GM18861 (cell line): Measurements from ENCODE around the gene C1QTNF9B.
"Not testable (repeated sequence)": the region's sequence is repeated elsewhere in the genome, so short reads cannot be mapped to it uniquely, and the experiment has no call there.

Experiments used
- ATAC-seq: cut with Tn5 transposase; IDR thresholded peaks from one replicate; pipeline ENCODE4 v1.9.1; 2021; ENCODE audit not compliant: unreplicated experiment

The C1QTNF9B gene

GRCh38 chr13:23898101-23898500 is 799 bp upstream of the C1QTNF9B start:
- ATAC-seq, result no peak

- ATAC-seq, result not testable (repeated sequence)
These were observed 2.6 kb downstream of the C1QTNF9B start for GRCh38 chr13:23894746-23895145.

- ATAC-seq, result not testable (repeated sequence)
These were observed 3.5 kb downstream of the C1QTNF9B start for GRCh38 chr13:23893791-23894190.

GRCh38 chr13:23889615-23890607 is 7.4 kb downstream of the C1QTNF9B start:
- peak; percentile 28 for ATAC-seq

GRCh38 chr13:23888658-23889614 is 8.4 kb downstream of the C1QTNF9B start, which contains the start of gene MIPEP:
Gene MIPEP (minus strand): TSS chr13:23889400. CDS start chr13:23889320, 80 bp downstream.
- ATAC-seq, result peak; percentile 83

GRCh38 chr13:23884361-23884760 is 12.9 kb downstream of the C1QTNF9B start:
- not testable (repeated sequence) for ATAC-seq

- no peak for ATAC-seq
These were observed 14.0 kb downstream of the C1QTNF9B start for GRCh38 chr13:23883255-23883654.

- not testable (repeated sequence) for ATAC-seq
These were observed 15.9 kb downstream of the C1QTNF9B start for GRCh38 chr13:23881402-23881800.

GRCh38 chr13:23880493-23881401 is 16.6 kb downstream of the C1QTNF9B start:
- not testable (repeated sequence) for ATAC-seq

GRCh38 chr13:23877286-23877685 is 20.0 kb downstream of the C1QTNF9B start:
- no peak for ATAC-seq

GRCh38 chr13:23876265-23876664 is 21.0 kb downstream of the C1QTNF9B start:
- peak; percentile 47 for ATAC-seq

- no peak for ATAC-seq
These were observed 25.6 kb downstream of the C1QTNF9B start for GRCh38 chr13:23871616-23872220.

GRCh38 chr13:23870356-23871140 is 26.8 kb downstream of the C1QTNF9B start:
- no peak for ATAC-seq

- no peak for ATAC-seq
These were observed 28.8 kb downstream of the C1QTNF9B start for GRCh38 chr13:23868521-23868920.

- ATAC-seq, result no peak
These were observed 30.2 kb downstream of the C1QTNF9B start for GRCh38 chr13:23867027-23867491.

- no peak for ATAC-seq
These were observed 30.8 kb downstream of the C1QTNF9B start for GRCh38 chr13:23866420-23867026.

- no peak for ATAC-seq
These were observed 31.4 kb downstream of the C1QTNF9B start for GRCh38 chr13:23865906-23866305.

- no peak for ATAC-seq
These were observed 32.3 kb downstream of the C1QTNF9B start for GRCh38 chr13:23865026-23865425.
